ENCODE results near the gene PRICKLE3.
A peak's percentile ranks its signal among the peaks of the same experiment; 100 is the strongest.

Gene PRICKLE3

DNA sequence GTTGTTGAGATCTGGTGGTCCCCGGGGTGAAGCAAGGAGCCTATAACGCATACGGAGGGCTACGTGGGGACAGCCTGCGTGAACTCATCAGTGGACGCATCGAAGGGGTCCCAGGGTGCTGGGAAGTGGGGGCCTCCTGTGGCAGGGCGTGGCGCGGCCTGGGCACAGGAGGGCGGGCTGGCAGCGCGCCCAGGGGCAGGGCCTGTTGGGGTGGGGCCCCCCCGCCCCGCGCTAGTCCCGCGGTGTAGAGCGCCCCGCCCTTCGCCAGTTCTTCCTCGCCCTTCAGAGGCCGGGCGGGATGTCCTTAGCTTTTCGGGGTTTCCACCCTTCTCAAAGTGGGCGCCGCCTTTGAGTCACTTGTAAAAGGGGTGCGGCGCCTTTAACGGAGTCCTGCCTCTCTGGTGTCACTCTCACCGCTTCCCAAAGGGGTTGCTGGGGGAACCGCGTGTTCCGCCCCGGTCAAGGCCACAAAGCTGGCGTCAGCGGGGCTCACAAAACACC lies 13.8 kb downstream of the PRICKLE3 start:
- peak overlapping the region; percentile 72 for H3K4me3 ChIP-seq (ENCODE audit: low read depth, low read length)
- TF ChIP-seq, protein P1, sequence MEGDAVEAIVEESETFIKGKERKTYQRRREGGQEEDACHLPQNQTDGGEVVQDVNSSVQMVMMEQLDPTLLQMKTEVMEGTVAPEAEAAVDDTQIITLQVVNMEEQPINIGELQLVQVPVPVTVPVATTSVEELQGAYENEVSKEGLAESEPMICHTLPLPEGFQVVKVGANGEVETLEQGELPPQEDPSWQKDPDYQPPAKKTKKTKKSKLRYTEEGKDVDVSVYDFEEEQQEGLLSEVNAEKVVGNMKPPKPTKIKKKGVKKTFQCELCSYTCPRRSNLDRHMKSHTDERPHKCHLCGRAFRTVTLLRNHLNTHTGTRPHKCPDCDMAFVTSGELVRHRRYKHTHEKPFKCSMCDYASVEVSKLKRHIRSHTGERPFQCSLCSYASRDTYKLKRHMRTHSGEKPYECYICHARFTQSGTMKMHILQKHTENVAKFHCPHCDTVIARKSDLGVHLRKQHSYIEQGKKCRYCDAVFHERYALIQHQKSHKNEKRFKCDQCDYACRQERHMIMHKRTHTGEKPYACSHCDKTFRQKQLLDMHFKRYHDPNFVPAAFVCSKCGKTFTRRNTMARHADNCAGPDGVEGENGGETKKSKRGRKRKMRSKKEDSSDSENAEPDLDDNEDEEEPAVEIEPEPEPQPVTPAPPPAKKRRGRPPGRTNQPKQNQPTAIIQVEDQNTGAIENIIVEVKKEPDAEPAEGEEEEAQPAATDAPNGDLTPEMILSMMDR (IDR thresholded peaks at IDR 0.05; ENCODE audit: low read depth, low read length): no peak
- in situ Hi-C loops (cut with HindIII; ENCODE audit: low sequenced_read_pairs): no loop called here
- DNase-seq (ENCODE audit: low read depth, low spot score): peak; percentile 39

DNA sequence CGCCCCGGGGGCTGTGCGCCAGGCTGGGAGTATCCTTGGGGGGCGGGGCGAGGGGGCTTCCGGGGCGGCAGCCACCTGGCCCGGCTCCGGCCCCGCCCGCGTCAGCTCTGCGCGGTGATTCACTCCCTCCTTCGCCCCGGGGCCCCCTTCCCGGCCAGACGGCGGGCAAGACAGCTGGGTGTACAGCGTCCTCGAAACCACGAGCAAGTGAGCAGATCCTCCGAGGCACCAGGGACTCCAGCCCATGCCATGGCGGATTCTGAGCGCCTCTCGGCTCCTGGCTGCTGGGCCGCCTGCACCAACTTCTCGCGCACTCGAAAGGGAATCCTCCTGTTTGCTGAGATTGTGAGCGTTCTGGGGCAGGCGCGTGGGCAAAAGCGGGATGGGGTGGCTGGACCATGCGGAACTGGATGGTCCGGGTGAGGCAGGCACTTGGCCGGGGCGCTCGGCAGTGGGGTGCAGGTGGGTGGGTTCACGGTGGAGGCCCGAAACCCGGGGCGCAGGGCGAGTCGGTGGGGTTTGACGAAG lies 14.4 kb downstream of the PRICKLE3 start, which contains the start of gene PLP2:
Gene PLP2 (plus strand): TSS at position 147 of the 528 bp plus-strand sequence. CDS start 103 bp downstream, at position 250.
- H3K4me3 ChIP-seq (ENCODE audit: low read depth, low read length): peak within 1 kb of the TSS; percentile 72
- in situ Hi-C loops (cut with HindIII; ENCODE audit: low sequenced_read_pairs): no loop called here
- DNase-seq (ENCODE audit: low read depth, low spot score): peak; percentile 46
- TF ChIP-seq, protein P1 (IDR thresholded peaks at IDR 0.05; ENCODE audit: low read depth, low read length): no peak

DNA sequence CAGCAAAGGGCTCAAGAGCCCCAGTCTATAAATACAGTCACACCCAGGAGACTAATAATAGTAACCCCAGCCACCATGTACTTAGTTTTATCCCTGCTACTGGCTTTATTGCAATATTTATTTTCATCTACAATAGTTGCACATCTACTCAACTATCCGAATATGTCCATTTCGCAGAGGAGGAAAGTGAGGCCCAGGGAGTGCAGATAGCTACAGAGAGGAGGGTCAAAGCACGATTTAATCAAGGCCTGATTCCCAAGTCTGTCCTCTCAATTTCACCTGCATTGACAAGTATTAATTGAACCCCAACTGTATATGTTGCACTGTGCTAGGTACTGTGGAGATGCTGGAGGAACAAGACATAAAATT lies 18.4 kb downstream of the PRICKLE3 start:
- in situ Hi-C loops (cut with HindIII; ENCODE audit: low sequenced_read_pairs): no loop called here
- TF ChIP-seq, protein P1 (IDR thresholded peaks at IDR 0.05; ENCODE audit: low read depth, low read length): no peak
- H3K4me3 ChIP-seq (ENCODE audit: low read depth, low read length): peak overlapping the region; percentile 38
- DNase-seq (ENCODE audit: low read depth, low spot score): no peak

DNA sequence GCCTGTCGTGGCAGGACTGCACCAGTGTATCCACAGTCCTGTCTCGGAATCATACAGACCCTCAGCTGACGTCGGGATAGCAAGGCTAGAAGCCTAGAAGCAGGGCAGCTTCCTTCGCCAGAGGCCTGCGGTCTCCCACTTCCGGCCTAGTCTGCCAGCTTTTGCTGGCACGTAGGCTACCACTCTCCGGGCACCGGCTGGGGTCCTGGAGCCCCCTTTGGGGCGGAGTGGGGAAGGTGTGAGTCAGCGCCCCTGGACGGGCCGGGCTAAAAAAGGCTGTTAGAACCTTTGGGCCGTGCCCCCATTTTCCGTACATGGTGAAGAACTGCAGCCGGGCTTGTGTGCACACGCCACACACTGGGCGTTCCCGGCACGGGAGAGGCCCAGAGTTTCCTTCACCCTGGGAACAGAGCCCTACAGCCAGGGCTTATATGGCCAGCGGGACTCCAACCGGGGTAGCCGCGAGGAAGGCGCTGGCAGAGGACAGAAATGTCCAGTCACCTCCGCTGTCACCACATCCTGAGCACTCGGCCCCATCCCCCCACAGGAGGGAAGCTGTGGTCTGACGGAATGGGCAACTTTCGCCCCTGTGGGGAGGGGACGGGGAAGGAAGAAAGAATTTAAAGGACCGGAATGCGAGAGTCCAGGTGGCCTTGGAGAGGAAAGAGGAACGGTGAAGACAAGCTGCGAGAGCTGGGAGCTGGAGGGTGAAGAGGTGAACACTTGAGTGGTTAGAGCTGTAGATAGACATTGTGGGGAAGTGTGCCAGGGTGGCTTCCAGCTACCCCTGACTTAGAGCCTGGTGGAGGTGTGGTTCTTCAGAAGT lies 19.0 kb downstream of the PRICKLE3 start:
- DNase-seq (ENCODE audit: low read depth, low spot score): peak; percentile 87
- H3K4me3 ChIP-seq (ENCODE audit: low read depth, low read length): peak overlapping the region; percentile 38

DNA sequence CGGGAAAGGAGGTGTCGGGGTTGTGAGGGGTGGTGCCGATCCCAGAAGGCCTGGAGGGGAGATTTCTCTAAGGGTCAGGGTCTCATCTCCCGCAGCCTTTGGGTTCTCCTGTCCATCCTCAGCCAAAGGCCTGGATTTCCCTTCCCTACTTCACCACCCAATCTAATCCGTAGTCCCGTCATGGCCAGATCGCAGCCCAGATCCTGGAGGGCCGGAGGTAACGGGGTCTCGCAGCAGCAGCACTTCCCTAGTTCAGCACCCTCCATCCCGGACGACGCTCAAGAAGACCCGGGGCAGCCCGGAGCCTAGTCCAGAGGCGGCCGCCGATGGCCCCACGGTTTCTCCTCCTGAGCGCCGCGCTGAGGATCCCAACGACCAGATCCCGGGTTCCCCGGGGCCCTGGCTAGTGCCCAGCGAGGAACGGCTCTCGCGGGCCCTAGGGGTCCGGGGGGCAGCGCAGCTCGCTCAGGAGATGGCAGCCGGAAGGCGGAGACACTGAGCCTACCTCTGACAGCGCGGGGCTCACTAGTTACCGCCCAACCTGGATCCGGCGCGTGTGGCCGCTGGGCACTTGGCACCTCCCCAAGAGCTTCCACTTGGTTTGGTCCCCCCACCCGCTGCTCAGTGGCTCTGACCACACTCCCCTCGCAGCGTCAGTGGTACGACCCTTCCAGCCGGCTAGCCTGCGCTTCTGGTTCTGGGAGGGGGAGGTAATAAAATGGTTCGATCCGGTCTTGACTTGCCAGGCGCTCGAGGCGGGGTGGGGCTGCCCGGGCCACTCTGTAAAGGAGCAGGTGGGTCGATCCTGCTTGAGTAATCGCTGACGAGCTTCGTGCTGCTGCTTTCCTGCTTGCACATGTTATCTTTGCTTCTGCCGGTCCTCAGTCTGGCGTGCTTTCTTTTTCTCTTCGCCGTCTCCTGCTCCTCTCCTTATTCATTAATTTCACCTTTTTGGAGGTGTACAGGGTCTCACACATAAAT lies 20.0 kb downstream of the PRICKLE3 start:
- in situ Hi-C loops (cut with HindIII; ENCODE audit: low sequenced_read_pairs): no loop called here
- peak overlapping the region; percentile 38 for H3K4me3 ChIP-seq (ENCODE audit: low read depth, low read length)
- DNase-seq (ENCODE audit: low read depth, low spot score): peak; percentile 77
- TF ChIP-seq, protein P1 (IDR thresholded peaks at IDR 0.05; ENCODE audit: low read depth, low read length): peak; percentile 12

More for the DNA sequence above, 19.0 kb downstream of the PRICKLE3 start:
- in situ Hi-C loops (cut with HindIII; ENCODE audit: low sequenced_read_pairs): no loop called here
- TF ChIP-seq, protein P1 (IDR thresholded peaks at IDR 0.05; ENCODE audit: low read depth, low read length): no peak

All from astrocyte of the spinal cord (primary cell).